Smooth muscle cell (in vitro differentiated cells): ENCODE measurements around the gene CNIH1. TPM values are rescaled to one million over a fixed set of nuclear protein-coding genes. Genes with fewer than 3 reads are reported as not detected.
A peak's percentile ranks its signal among the peaks of the same experiment; 100 is the strongest.

Source experiments
- DNase-seq: peaks from one replicate; lab custom pipeline; 2025; ENCODE audit not compliant: unreplicated experiment; lab: John Stamatoyannopoulos, UW
- H2AFZ ChIP-seq: fragments of 200-600 bp; sonication (generic); 2 replicates; pipeline ENCODE4 v1.6.0; 2016; ENCODE audit warnings: antibody characterized with exemption, low read depth, mild to moderate bottlenecking
- H3F3A ChIP-seq: fragments of 200-600 bp; sonication (generic); 2 replicates; pipeline ENCODE4 v1.6.0; 2017; ENCODE audit warnings: antibody characterized with exemption, low read depth
- H3K27ac ChIP-seq: fragments of 200-600 bp; sonication (generic); 2 replicates; pipeline ENCODE4 v1.5.1; 2016; ENCODE audit warnings: low read depth, mild to moderate bottlenecking
- H3K27me3 ChIP-seq: fragments of 200-600 bp; sonication (generic); 2 replicates; pipeline ENCODE4 v1.6.1; 2016; ENCODE audit warnings: low read depth, mild to moderate bottlenecking
- H3K36me3 ChIP-seq: fragments of 200-600 bp; sonication (generic); 2 replicates; pipeline ENCODE4 v1.5.1; 2016; ENCODE audit warnings: low read depth
- H3K4me1 ChIP-seq: fragments of 200-600 bp; sonication (generic); 2 replicates; pipeline ENCODE4 v1.5.1; 2016; ENCODE audit warnings: low read depth
- H3K4me2 ChIP-seq: fragments of 200-600 bp; sonication (generic); 2 replicates; pipeline ENCODE4 v1.6.0; 2016; ENCODE audit warnings: mild to moderate bottlenecking
- H3K4me3 ChIP-seq: fragments of 200-600 bp; sonication (generic); 2 replicates; pipeline ENCODE4 v1.5.1; 2016; ENCODE audit warnings: mild to moderate bottlenecking
- H3K79me2 ChIP-seq: fragments of 200-600 bp; sonication (generic); 2 replicates; pipeline ENCODE4 v1.6.0; 2016; ENCODE audit warnings: low read depth, mild to moderate bottlenecking
- H3K9ac ChIP-seq: fragments of 200-600 bp; sonication (generic); 2 replicates; pipeline ENCODE4 v1.6.0; 2016; ENCODE audit warnings: low read depth
- H3K9me3 ChIP-seq: fragments of 200-600 bp; sonication (generic); replicated peaks from 2 replicates; pipeline ENCODE4 v1.5.1; 2016; ENCODE audit warnings: low read depth
- H4K20me1 ChIP-seq: fragments of 200-600 bp; sonication (generic); 2 replicates; pipeline ENCODE4 v1.6.0; 2016; ENCODE audit warnings: low read depth
- WGBS: methylation state at CpG from one replicate; pipeline ENCODE4 v1.1.7; 2016; ENCODE audit warnings: low lambda C conversion rate; 5-methylcytosine and 5-hydroxymethylcytosine counted together
- polyA plus RNA-seq: library from polyadenylated mRNA; unstranded; fragments of >200 nt; fragmentation: Nextera tagmentation; extraction: Ambion mirVana; gene quantifications from 2 replicates; pipeline ENCODE4 v1.2.1, GENCODE V29; 2016
- total RNA-seq: library from RNA; depleted of rRNA; stranded (reverse); fragments of >200 nt; gene quantifications from 2 replicates; pipeline ENCODE4 v1.2.3, GENCODE V29; 2014
- TF ChIP-seq, protein P1 (sequence below): fragments of 200-600 bp; sonication (generic); IDR thresholded peaks from 2 replicates; pipeline ENCODE4 v1.5.1; 2017; ENCODE audit warnings: borderline replicate concordance, mild to moderate bottlenecking, antibody characterized with exemption; ENCODE audit not compliant: insufficient read depth, poor library complexity, severe bottlenecking

Gene CNIH1
- total and polyA plus RNA-seq, 2 experiments from 2014 or later, result 133 to 172 TPM

DNA sequence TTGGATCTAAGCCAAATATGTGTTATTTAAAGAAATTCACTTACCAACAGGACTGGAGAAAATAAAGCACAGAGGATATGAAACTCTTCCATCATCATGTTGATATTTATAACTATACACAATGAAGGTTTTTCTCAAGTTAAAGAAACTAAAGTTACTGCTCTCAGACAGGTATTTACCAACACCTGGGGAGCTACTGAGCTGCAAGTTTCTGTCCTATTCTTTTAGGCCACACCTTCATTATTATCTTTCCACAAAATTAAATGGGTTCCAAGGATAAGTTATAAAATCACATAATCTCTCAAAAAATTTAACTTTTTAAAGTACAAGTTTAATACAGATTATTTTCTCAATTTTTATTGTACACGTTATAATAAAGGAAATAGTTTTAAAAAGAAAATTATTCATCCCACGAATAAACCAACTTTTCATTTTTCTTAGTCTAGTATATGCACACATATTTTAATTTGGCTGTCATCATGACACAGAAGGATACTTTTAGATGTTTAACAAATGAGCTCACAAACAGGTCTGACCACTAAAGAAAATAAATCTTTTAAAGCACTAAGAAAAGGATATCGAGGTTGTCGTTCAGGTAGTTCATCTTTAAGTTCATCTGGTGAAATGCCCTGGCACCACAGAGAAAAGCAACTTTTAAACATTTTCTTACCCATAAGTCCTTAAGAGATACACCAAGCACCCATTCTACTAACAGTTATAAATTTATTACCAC is 39.8 kb upstream of the CNIH1 start:
- no peaks in the 10 kb centered on the region for H3K36me3 ChIP-seq
- DNase-seq, result no peak
- no peak overlapping the region for H3K4me3 ChIP-seq
- no peaks in the 10 kb centered on the region for H3K27me3 ChIP-seq
- H4K20me1 ChIP-seq, result peaks cover 82% of the 10 kb centered on the region
- H3K79me2 ChIP-seq, result peaks cover 34% of the 10 kb centered on the region
- no peak overlapping the region for H2AFZ ChIP-seq
- H3K27ac ChIP-seq, result peak overlapping the region; percentile 77
- TF ChIP-seq, protein P1, sequence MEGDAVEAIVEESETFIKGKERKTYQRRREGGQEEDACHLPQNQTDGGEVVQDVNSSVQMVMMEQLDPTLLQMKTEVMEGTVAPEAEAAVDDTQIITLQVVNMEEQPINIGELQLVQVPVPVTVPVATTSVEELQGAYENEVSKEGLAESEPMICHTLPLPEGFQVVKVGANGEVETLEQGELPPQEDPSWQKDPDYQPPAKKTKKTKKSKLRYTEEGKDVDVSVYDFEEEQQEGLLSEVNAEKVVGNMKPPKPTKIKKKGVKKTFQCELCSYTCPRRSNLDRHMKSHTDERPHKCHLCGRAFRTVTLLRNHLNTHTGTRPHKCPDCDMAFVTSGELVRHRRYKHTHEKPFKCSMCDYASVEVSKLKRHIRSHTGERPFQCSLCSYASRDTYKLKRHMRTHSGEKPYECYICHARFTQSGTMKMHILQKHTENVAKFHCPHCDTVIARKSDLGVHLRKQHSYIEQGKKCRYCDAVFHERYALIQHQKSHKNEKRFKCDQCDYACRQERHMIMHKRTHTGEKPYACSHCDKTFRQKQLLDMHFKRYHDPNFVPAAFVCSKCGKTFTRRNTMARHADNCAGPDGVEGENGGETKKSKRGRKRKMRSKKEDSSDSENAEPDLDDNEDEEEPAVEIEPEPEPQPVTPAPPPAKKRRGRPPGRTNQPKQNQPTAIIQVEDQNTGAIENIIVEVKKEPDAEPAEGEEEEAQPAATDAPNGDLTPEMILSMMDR, result no peak
- H3K9ac ChIP-seq, result peak overlapping the region; percentile 56
- 85% methylated on average over 4 of the region's 4 CpGs for WGBS
- peaks cover 6% of the 10 kb centered on the region for H3K4me1 ChIP-seq
- no peaks in the 10 kb centered on the region for H3K9me3 ChIP-seq
- peaks cover 8% of the 10 kb centered on the region for H3F3A ChIP-seq
- peak overlapping the region; percentile 42 for H3K4me2 ChIP-seq

DNA sequence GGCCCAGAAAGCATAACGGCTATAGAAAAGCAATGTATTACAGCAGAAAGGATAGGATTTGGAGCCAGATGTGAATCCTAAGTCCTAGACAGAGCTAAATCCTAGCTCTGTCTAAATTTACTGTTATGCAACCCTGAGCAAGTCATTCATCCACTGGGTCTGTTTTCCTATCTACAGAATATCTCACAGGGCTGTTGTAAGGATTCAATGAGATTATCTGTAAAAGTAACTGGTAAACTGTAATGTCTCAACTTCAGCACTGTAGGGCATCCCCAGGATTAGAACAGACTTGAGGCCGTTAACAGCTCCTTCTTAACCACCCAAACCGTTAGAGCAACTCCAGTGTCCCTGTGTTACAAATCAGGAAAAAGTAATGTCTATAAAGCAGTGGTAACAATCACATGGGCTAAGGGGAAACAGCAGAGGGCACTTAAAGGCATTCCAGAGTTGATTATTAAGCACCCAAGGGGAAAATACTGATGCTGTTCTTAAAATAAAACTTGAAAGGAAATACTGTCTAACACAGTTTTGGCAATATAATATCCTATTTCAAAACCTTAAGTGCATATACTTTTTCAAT is 37.6 kb upstream of the CNIH1 start:
- no peak overlapping the region for H3K9ac ChIP-seq
- peaks cover 11% of the 10 kb centered on the region for H3K79me2 ChIP-seq
- peaks cover 21% of the 10 kb centered on the region for H3K4me1 ChIP-seq
- H3K27me3 ChIP-seq, result no peaks in the 10 kb centered on the region
- H3K36me3 ChIP-seq, result no peaks in the 10 kb centered on the region
- peaks cover 78% of the 10 kb centered on the region for H4K20me1 ChIP-seq
- TF ChIP-seq, protein P1, result no peak
- WGBS, result 15% methylated on average over 3 of the region's 3 CpGs
- H3K27ac ChIP-seq, result peak overlapping the region; percentile 77
- peak overlapping the region; percentile 22 for H3K4me2 ChIP-seq
- DNase-seq, result no peak
- peaks cover 9% of the 10 kb centered on the region for H3F3A ChIP-seq
- no peak overlapping the region for H3K4me3 ChIP-seq
- no peak overlapping the region for H2AFZ ChIP-seq
- H3K9me3 ChIP-seq, result no peaks in the 10 kb centered on the region

DNA sequence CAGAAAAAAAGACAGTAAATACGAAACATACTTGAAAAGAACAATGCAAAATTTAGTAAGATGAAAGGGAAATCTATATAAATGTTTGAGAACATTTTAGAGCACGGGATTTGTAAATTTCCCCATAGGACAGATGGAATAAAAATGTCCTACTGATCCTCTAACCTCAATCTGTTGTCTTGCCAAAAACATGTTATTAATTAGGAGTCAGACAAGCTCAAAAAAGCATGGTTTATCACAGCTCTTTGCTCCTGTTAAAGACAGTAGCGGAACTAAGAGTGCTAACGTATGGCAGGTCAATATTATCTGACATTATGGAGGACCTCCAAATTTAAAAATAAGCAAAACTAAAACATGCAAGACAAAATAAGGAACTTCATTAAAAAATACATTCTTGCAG is 34.7 kb upstream of the CNIH1 start:
- no peak overlapping the region for H2AFZ ChIP-seq
- peak overlapping the region; percentile 43 for H3K4me2 ChIP-seq
- peak overlapping the region; percentile 9 for H3K9ac ChIP-seq
- peaks cover 33% of the 10 kb centered on the region for H3K4me1 ChIP-seq
- no peaks in the 10 kb centered on the region for H3K27me3 ChIP-seq
- H3K9me3 ChIP-seq, result no peaks in the 10 kb centered on the region
- TF ChIP-seq, protein P1, result no peak
- H3K4me3 ChIP-seq, result no peak overlapping the region
- H3K79me2 ChIP-seq, result no peaks in the 10 kb centered on the region
- DNase-seq, result no peak
- WGBS, result 88% methylated on average over 4 of the region's 4 CpGs
- peak overlapping the region; percentile 49 for H3K27ac ChIP-seq
- H4K20me1 ChIP-seq, result peaks cover 55% of the 10 kb centered on the region
- H3K36me3 ChIP-seq, result no peaks in the 10 kb centered on the region
- H3F3A ChIP-seq, result peaks cover 9% of the 10 kb centered on the region
